Cardiac septum (tissue), 1 donor: ENCODE results near the gene ZNF605. TPM values are rescaled to one million over a fixed set of nuclear protein-coding genes. Genes with fewer than 3 reads are reported as not detected.

ENCODE experiments used
- total RNA-seq: library from RNA; stranded (reverse); fragmentation: NEBNext Ultra II Directional; extraction: Animal tissue kit (Norgen Biotek cat#: 25700); gene quantifications from one replicate; pipeline ENCODE4 v1.2.1, GENCODE V29; 2021
- donor health status: DM: no; HTN: no; CAD: no.

The ZNF605 gene
- total RNA-seq, 1 donor from 2014 or later = 12.6 TPM

Other genes with a start within 250 kb of the ZNF605 start
- 26.1 TPM for gene PGAM5, start 245.5 kb downstream of the ZNF605 start, total RNA-seq
- 31.4 TPM for gene ANKLE2, start 194.5 kb downstream of the ZNF605 start, total RNA-seq
- 50.1 TPM for gene GOLGA3, start 127.4 kb downstream of the ZNF605 start, total RNA-seq
- gene CHFR, start 68.7 kb downstream of the ZNF605 start, total RNA-seq = 22.5 TPM
- 4.4 TPM for gene ZNF26, start 30.1 kb upstream of the ZNF605 start, total RNA-seq
- 19.1 TPM for gene ZNF84, start 81.2 kb upstream of the ZNF605 start, total RNA-seq
- gene ZNF140, start 124.6 kb upstream of the ZNF605 start, total RNA-seq = 8.4 TPM
- 1.1 TPM for gene ZNF891, start 174.0 kb upstream of the ZNF605 start, total RNA-seq
- 8.0 TPM for gene ZNF10, start 174.3 kb upstream of the ZNF605 start, total RNA-seq
- 10.4 TPM for gene ZNF268, start 225.2 kb upstream of the ZNF605 start, total RNA-seq